Measurements from ENCODE around the gene DNASE1.

- no peak for TF ChIP-seq CTCF (IDR thresholded peaks at IDR 0.05)
- TF ChIP-seq POLR2A (IDR thresholded peaks at IDR 0.05): no peak
These were observed 8.8 kb upstream of the DNASE1 start for GRCh38 chr16:3645504-3646347.

Data from adrenal gland (tissue), 5 donors.